Activated CD4-positive, alpha-beta T cell treated with anti-CD3 and anti-CD28 coated beads for 48 hours (primary cell): ENCODE measurements around the gene DNAJB5.
"Not testable (repeated sequence)": the region's sequence is repeated elsewhere in the genome, so short reads cannot be mapped to it uniquely, and the experiment has no call there.

Source experiments
- DNase-seq: peaks from one replicate; pipeline ENCODE4 v3.0.0-alpha.2; 2020

The DNAJB5 gene

DNA sequence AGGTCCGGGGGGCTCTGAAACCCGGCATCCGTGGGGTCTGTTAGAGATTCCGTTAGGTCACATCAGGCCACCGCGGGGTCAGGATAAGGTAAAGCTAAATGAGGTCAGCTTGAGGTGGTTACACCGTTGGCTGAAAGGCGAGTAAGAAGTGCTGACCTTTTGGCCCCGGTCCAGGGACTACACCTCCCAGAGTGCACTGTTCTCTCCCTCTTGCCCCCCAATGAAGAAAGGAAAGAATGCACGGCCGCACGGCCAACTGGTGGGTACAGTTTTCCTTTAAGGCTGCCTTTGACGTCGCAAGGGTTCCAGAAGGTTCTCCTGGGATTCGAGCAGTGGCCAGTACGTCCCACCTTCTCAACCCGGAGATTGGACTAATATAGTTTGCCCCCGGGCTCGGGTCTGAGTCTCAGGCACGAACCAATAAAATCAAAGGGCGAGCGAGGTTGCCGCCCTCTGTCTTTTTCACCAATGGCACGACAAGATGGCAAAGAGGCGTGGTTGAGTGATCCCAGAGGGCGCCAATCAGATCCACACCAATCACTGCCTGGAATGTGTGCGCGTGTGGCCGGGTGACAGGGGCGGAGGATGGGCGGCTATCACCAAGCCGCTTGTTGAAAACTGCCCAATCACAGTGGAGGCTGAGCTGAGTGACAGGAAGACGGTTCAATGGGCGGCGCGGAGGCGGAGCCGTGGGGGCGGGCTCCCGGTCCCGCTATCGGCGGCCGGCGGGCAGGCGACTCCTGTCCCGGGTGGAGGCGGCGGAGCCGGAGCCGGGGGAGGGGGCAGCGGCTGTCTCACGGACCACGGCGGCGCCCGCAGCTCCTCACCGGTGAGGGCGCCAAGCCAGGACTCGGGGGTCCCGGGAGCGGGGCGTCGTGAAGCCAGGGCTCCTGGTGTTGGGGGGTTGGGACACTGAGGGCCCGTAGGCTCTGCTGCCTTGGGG is at the start of gene DNAJB5:
DNAJB5 (plus strand) TSS at position 743 of the 943 bp plus-strand sequence. CDS start 886 bp downstream, outside the sequence.
- DNase-seq = peak; percentile 98

DNA sequence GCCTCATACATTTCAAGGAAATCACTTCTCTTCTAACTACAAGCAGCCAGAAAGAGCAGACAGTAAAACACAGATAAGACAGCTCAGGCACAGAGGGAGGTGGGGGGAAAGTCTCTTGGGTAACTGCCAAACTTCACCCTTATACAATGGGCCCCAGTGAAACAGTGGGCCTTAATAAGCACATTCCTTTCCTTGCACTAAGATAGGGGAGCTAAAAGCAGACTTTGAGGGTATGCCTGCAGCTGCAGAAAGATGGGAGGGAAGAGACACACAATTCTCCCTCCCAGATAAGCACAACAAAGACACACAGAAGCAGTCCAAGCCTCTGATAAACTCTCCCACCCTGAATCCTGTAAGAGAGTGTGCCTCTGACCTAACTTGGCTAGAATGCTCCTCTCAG is 49.6 kb upstream of the DNAJB5 start:
- DNase-seq = not testable (repeated sequence)

DNA sequence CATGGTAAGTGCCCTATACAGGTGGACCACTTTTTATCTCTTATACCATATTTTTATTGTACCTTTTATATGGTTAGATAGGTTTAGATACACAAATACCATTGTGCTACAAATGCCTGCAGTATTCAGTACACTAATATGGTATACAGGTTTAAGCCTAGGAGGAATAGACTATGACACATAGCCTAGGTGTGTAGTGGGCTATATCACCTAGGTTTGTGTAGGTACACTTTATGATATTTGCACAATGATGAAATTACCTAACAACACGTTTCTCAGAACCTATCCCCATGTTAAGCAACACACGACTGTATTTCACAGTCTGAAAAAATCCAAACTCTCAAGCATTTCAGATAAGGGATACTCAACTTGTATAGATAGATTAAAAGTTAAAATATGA is 41.1 kb upstream of the DNAJB5 start:
- DNase-seq = no peak

DNA sequence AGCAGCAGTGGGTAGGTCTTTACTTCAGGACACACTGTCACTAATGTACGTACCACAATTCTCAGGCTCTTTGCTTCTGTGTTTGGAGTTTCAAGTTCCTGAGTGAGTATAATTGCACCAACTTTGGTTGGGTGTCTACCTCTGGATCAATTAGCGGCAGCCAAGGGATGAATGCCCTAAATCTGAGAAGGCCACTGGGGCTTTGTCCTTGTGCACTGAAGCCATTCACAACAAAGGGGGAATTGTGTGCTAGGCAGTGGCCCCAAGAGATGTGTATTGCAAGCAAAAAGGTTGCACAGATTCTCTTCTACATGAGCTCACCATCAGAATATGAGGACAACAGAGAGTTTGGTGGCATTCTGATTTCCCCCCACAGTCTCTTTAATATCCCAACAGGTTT is 35.3 kb upstream of the DNAJB5 start:
- no peak for DNase-seq

DNA sequence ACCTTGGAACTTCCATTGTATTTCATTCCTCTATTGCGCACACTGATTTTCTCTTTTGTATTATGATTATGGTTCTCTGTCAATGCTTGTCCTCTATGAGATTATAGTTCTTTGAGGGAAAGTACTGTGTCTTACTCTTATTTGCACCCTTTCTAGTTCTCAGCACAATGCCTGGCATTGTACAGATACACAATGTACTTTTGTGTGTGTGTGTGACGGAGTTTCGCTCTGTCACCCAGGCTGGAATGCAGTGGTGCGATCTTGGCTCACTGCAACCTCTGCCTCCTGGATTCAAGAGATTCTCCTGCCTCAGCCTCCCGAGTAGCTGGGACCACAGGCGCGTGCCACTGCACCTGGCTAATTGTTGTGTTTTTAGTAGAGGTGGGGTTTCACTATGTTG is 33.5 kb upstream of the DNAJB5 start:
- DNase-seq = not testable (repeated sequence)

DNA sequence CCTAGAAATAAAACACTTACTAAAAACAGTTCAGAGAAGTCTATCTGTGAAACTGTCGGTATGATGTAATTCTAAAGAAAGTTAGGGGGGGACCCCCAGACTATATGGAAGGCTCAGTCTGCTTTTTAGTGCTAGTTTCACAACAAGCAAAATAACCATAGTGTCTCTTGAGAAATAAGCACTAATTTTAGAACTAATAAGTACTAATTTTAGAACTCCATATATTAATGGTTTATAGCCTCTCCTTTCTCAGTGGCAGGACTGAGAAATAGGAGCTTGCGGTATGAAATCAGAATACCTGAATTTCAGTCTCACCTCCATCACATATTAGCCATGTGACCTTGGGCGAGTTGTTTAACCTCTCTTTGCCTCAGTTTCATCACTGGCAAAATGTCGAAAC is 32.9 kb upstream of the DNAJB5 start:
- DNase-seq = no peak

DNA sequence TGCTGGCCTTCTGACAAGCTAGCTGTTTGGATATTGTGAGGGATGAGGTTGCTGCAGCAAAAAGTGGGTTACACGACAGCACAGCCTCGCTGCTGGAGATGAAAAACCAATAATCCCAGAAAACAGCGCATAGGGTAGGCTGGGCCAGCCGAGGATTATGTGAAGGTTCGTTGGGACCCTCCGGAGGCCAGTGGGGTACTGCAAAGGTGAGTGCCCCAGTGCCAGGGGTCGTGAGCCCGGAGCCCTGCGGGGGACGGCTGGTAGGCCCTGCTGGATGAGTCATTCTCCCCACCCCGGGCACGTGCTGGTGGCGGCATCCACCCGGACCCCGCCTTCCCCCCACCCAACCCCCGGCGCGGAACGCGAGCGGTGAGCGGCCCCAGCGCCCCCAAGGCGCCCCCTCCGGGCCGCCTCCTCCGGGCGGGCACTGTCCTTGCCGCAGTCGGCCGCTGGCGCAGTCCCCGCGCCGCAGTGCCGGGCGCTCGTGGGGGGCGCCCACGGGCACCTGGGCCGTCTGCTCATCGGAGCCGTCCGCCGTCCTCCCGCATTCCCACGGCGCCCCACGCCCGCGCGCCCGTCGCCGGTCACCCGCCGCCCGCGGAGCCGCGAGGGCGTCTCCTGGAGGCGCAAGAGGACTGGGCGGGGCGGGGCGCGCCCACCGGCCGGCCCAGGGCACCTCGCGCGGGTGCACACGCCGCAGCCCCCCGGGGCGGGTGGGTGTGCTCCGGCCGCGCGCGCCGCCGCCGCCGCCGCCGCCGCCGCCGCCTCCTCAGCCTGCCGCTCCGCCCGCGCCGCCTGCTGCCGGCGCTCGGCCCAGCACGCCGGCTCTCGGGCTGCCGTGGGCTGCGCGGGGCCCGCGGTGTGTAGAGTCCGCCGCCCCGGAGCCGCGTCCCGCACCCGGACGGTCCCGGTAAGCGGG is 31.8 kb upstream of the DNAJB5 start, which contains the start of gene PHF24:
PHF24 (plus strand) TSS at position 794 of the 919 bp plus-strand sequence. CDS start 13,014 bp downstream, outside the sequence.
- peak; percentile 17 for DNase-seq

DNA sequence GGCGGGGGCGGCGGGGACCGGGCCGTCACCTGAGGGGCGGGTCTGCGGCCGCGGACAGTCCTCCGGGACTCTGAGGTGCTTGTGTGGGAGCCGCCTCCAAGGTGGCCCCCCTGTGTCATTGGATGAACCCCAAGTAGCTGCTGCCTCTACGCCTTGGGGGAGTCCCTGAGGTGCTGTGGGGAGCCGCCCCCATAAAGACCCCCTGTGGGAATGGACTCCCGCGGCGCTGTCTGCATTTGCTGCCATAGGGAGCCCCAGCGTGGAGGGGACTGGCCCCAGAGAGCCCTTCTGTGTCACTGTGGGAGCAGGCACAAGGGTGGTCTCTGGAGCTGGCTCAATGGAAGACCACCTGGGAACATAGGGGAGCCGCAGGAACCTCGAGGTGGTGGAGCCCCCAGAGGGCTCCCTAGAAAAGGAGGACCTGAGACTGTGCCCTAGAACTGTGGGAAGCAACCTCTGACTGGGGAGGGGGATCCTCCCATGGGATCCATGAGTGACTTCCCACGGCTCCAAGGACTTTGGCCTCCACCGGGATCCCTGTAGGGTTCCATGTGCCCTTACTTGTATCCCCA is 31.0 kb upstream of the DNAJB5 start:
- DNase-seq = no peak

DNA sequence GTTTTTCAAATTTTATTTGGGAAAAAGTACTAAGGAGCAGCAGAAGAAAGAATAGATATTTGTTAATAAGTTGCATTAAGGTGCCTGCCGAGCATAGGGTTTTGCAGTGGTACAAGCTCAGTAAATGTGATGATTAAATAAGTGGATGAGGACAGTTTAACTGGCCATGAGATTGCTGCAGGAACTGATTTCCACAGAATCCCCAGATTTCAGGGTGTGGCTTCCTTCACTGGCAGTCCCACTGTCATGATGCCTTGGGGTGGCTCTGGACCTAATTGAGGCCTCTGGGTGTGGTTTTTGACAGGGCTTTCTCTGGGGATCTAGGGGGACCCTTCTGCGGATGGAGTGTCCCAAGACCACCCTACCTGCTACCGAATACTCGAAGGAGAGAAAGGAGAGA is 30.1 kb upstream of the DNAJB5 start:
- no peak for DNase-seq

DNA sequence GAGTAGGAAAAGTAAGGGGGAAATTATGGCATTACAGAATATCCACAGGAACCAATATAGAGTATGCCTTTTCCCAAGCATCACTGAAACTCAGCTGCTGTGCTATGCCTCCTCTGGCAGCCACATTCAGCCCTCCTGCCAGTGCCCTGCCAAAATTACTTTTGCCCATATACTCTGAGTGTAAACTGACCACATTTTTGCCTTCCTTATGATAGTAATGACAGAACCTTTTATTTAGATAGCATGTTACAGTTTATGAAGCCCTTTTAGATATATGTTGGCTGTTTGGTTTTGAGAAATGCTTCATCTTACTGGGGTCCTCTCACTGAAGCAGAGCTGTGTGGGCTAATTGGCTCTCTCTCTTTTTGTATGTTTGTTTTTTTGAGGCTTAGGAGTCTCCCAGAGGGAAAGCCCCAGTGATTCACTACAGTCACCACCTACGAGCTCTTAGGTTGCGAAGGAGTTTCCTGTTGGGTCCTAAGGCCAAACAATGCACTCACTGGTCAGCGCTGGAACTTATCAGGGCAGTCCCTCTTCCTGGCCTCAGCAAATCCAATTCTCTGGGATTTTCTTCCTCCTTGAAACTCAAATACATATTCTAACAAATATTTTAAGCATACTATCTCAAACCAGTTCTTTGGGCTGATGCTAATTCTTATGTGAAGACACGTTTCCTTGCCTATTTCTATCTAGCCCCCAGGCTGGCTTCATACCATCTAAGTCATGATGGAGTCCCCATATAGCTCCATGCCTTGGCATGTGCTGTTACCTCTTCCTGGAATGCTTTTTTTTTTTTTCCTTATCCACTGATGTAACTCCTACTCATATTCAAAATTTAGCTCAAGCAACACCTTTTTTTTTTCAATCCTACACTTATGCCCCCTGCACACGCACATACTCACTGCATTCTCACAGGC is 27.7 kb upstream of the DNAJB5 start:
- peak; percentile 23 for DNase-seq

DNA sequence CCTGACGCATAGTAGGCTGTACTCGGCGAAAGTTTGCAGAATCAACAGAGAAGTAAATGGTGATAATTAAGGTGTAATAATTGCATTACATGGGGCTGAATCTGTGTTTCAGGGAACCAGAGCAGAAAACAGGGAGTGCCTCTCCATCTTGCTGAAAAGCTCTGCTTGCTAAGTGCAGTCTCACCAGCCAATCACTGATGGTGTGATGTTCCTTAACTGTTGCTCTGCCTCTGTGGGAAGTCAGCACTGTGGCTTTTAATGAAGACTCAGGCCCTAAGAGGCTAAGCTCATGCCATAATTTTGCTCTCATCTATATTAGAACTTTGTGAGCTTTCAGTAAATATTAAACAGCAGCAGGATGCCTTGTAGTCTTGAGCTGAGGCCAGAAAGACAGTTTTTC is 27.0 kb upstream of the DNAJB5 start:
- no peak for DNase-seq

DNA sequence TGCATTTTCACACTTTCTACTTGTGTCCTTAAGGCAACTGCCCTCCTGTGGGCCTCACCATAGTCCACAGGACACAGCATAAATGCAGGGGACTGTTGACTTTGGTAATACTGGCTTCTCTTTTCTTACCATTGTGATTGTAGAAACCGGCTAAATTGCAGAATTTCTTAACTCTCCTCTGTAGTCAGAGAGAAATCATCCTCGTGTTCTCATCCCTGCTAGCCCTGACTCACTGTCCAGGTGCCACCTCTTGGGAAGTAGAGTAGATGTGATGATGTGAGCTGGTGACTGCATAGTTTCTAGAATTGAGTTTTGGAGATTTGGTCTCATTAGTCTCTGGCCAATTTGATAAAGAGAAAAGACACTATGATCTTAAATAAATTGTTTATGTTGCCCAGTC is 26.0 kb upstream of the DNAJB5 start:
- no peak for DNase-seq

DNA sequence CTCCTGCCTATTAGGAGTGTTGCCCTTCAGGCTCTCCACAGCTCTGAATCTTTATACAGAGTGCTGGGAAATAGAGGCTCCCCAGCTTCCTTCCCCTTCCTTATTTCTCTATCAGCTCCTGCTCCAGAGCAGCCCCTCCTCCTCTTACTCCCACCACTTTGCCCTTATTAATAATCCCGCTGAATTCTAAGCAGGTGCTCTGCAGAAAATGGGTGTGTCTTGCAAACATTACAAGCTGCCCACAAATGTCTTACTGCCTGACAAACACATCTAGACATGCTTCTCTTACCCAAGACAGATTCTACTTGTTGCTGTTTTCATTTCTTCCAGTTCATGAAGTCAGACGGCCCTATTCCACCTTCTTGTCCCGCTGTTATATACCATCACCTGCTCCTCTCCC is 25.1 kb upstream of the DNAJB5 start:
- no peak for DNase-seq

DNA sequence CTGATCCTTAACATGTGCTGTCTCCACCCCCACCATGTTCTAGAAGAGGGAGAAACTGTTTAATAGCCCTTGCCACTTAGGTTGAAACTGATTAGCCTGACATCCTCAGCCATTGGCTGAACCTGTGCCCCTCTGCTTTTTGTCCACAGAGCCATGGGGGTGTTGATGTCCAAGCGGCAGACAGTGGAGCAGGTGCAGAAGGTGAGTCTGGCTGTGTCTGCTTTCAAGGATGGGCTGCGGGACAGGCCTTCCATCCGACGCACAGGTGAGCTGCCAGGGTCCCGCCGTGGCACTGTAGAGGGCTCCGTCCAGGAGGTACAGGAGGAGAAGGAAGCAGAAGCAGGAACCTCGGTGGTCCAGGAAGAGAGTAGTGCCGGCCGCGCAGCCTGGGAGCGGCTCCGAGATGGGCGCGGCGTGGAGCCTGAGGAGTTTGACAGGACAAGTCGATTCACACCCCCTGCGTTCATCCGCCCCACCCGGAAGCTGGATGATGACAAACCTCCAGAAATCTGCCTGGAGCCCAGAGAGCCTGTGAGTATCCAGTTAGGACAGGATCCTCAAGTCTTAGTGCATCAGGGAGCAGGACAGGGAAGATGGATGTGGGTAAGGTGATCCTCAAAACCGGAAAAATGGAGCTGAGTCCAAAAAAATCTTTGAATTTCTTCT is 18.3 kb upstream of the DNAJB5 start:
- DNase-seq = no peak

DNA sequence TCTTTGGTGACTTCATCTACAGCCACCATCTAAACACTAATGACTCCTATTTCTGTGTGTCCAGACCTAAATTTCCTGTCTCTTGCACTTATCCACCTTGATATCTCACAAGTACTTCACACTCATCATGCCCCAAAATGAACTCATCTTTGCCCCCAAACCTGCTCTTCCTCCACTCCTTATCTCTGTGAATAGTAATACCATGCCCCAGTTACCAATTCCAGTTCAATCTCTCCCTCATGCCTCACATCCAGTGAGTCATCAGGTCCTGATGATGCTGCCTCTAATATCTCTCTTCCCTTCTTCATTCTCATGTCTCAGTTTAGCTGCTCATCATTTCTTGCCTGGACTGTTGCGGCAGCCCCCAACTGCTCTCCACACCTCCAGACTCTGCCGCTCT is 14.9 kb upstream of the DNAJB5 start:
- no peak for DNase-seq

DNA sequence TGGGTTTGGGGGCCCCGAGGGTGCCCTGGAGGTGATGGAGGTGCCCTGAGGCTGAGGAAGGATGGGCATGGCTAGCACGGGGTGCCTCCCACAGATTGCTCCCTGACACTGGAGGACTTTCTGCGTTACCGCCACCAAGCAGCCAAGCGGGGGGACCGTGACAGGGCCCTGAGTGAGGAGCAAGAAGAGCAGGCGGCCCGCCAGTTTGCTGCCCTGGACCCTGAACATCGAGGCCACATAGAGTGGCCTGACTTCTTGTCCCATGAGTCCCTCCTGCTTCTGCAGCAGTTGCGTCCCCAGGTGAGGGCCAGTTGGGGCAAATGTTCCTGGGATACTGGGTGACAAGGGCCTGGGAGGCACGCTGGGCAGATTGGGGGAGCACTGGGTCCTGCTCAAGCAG is 13.1 kb upstream of the DNAJB5 start:
- DNase-seq = no peak

DNA sequence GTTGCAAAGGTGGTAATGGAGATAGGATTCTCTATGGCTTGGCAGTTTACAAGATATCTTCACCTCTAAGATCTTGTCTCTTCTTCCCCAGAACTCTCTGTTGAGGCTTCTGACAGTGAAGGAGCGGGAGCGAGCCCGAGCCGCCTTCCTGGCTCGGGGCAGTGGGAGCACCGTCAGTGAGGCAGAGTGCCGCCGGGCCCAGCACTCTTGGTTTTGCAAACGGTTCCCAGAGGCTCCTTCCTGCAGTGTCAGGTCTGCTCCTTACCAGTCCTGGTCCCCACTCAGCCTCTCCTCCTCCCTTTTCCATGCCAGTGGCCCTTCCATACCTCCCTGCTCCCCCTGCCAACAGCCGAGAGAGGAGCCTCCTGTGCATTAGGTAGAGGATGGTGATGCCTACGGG is 12.6 kb upstream of the DNAJB5 start:
- DNase-seq = no peak

DNA sequence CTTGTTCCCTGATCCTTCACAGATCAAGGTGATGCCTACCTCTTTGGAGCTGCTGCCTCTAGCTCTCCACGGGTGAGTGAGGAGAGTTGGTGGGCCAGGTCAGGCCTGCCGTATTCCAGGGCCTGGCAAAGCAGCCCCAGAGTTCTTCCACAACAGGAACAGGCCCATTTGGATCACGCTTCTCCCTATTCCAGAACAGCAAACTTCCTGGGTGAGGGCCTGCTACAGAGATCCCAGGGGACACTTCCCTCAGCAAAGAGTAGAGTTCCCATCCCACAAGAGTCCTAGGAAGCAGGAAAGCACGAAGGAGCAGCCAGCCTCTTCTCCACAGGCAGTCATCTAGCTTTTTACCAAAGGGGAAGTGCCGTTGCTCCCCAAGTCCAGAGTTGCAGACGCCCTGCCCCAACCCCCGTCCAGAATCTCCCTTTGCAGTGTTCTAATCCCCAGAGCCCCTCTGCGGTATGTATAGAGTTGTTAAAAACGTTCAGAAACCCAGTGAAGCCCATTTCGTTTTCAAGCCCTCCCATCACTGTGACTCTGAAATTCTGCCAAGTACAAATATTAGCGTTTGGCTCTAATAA is 9.3 kb upstream of the DNAJB5 start:
- DNase-seq = no peak

DNA sequence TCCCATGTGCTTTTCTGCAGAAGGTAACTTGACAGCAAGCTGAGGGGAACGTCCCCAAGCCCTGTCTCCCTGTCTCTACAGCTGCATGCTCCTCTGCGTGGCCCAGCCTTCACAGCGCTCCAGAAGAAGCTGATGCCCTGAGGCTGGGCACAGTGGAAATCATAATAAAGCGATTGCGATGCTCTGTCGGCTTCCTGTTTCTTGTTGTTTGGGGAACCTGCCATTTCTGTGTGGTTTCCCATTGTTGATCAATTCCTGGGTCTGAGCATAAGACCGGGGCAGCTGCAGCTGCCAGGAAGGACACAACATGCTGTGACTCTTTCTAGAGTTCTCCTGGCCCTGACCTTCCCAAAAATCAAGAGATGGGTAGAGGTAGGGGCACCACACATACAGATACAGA is 7.2 kb upstream of the DNAJB5 start:
- DNase-seq = no peak

DNA sequence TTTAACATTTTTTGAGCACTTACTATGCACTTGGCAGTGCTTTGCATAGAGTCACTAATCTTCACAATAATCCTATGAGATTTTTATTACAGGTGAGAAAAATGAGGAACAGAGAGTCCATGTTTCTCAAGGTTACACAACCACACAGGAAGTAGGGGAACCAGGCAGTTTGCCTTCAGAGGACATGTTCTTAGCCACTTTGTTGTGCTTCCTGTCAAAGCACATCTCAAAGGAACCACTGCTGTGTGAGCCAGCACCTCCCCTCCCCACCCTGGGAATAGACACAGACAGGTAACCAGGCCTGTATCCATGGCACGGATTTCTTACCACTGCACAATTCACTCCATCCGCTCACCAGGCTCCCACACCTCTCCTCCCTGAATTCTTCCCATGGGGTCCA is 6.3 kb upstream of the DNAJB5 start:
- DNase-seq = no peak

DNA sequence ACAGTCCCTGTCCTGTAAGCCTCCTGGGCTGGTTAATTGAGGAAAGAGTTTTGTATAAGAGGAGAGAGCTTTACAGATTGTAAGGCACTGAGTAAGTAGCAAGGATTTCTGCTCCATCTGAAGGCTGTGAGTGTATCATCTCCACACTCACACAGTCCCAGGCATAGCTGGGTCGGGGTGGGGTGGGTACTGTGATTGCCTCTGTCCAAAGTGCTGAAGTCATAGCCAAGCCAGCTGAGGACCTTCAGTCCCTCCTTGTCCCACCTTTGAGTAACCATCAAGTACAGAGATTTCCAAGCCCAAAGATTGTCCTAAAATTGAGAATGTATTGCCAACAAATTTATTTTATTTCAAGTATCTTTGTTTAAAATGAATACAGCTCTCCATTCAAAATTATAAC is 5.5 kb upstream of the DNAJB5 start:
- peak; percentile 40 for DNase-seq
